GM23338 (cell line): ENCODE results near the gene ZNF621. TPM values are rescaled to one million over a fixed set of nuclear protein-coding genes. Genes with fewer than 3 reads are reported as not detected.

Experiments
- ATAC-seq: fragments of 200-7000 bp; cut with Tn5 transposase; 3 replicates; pipeline ENCODE4 v1.9.1; 2020
- DNase-seq: peaks from one replicate; pipeline ENCODE4 v3.0.0-alpha.2; 2015; ENCODE audit warnings: low spot score
- H2AFZ ChIP-seq: fragments of 200-600 bp; sonication (generic); 2 replicates; pipeline ENCODE4 v1.8.0; 2016; ENCODE audit warnings: antibody characterized with exemption, mild to moderate bottlenecking, moderate library complexity
- H3F3A ChIP-seq: fragments of 200-600 bp; sonication (generic); replicated peaks from 2 replicates; pipeline ENCODE4 v1.8.0; 2017; ENCODE audit warnings: antibody characterized with exemption, mixed run types, low read depth
- H3K27ac ChIP-seq: fragments of 200-600 bp; sonication (generic); 2 replicates; pipeline ENCODE4 v1.6.1; 2016; ENCODE audit warnings: low read depth
- H3K27me3 ChIP-seq: fragments of 200-600 bp; sonication (generic); 2 replicates; pipeline ENCODE4 v1.8.0; 2016; ENCODE audit warnings: mild to moderate bottlenecking, mixed run types, moderate library complexity; ENCODE audit not compliant: insufficient read depth
- H3K36me3 ChIP-seq: fragments of 200-600 bp; sonication (generic); 2 replicates; pipeline ENCODE4 v1.8.0; 2016; ENCODE audit warnings: mild to moderate bottlenecking; ENCODE audit not compliant: insufficient read depth
- H3K4me1 ChIP-seq: fragments of 200-600 bp; sonication (generic); 2 replicates; pipeline ENCODE4 v1.8.0; 2016; ENCODE audit warnings: mild to moderate bottlenecking, moderate library complexity; ENCODE audit not compliant: insufficient read depth
- H3K4me2 ChIP-seq: fragments of 200-600 bp; sonication (generic); 2 replicates; pipeline ENCODE4 v1.7.1; 2017; ENCODE audit warnings: mixed run types
- H3K4me3 ChIP-seq: fragments of 200-600 bp; sonication (generic); 2 replicates; pipeline ENCODE4 v1.6.1; 2016; ENCODE audit warnings: mixed run types
- H3K79me2 ChIP-seq: fragments of 200-600 bp; sonication (generic); replicated peaks from 2 replicates; pipeline ENCODE4 v1.8.0; 2017; ENCODE audit warnings: mild to moderate bottlenecking; ENCODE audit not compliant: insufficient read depth
- H3K9me2 ChIP-seq: fragments of 200-600 bp; sonication (generic); 2 replicates; pipeline ENCODE4 v1.8.0; 2017; ENCODE audit not compliant: insufficient read depth
- H4K20me1 ChIP-seq: fragments of 200-600 bp; sonication (generic); replicated peaks from 2 replicates; pipeline ENCODE4 v1.8.0; 2017; ENCODE audit warnings: mild to moderate bottlenecking; ENCODE audit not compliant: insufficient read depth
- H3K27ac Mint-ChIP-seq: 2 replicates; pipeline ENCODE4 v1.8.0; 2020; ENCODE audit warnings: inconsistent platforms, mild to moderate bottlenecking, moderate library complexity, mixed read lengths
- H3K27me3 Mint-ChIP-seq: 3 replicates; pipeline ENCODE4 v1.8.0; 2022; ENCODE audit warnings: low read depth, mild to moderate bottlenecking, moderate library complexity, mixed read lengths, inconsistent platforms; ENCODE audit not compliant: insufficient read depth, poor library complexity
- H3K36me3 Mint-ChIP-seq: 3 replicates; pipeline ENCODE4 v1.8.0; 2021; ENCODE audit warnings: low read depth, mild to moderate bottlenecking, inconsistent platforms, moderate library complexity, mixed read lengths
- H3K4me1 Mint-ChIP-seq: 3 replicates; pipeline ENCODE4 v1.8.0; 2020; ENCODE audit warnings: mild to moderate bottlenecking, inconsistent platforms, mixed read lengths
- H3K4me3 Mint-ChIP-seq: 3 replicates; pipeline ENCODE4 v1.8.0; 2021; ENCODE audit warnings: moderate library complexity, mild to moderate bottlenecking, inconsistent platforms, mixed read lengths
- H3K9me3 Mint-ChIP-seq: 3 replicates; pipeline ENCODE4 v1.8.0; 2020; ENCODE audit warnings: moderate library complexity, mild to moderate bottlenecking, inconsistent platforms, mixed read lengths
- CREB1 ChIP-seq: fragments of 250-450 bp; sonication (Bioruptor Pico); IDR thresholded peaks from 2 replicates; pipeline ENCODE4 v1.5.0; 2020; ENCODE audit warnings: low read depth, mild to moderate bottlenecking, moderate library complexity
- EZH2 ChIP-seq: fragments of 200-600 bp; sonication (generic); IDR thresholded peaks from one replicate; pipeline ENCODE4 v1.8.0; 2017; ENCODE audit warnings: antibody characterized with exemption, mild to moderate bottlenecking, low read depth; ENCODE audit not compliant: unreplicated experiment
- EZH2phosphoT487 ChIP-seq: fragments of 200-600 bp; sonication (generic); IDR thresholded peaks from one replicate; pipeline ENCODE4 v1.8.1; 2018; ENCODE audit warnings: antibody characterized with exemption; ENCODE audit not compliant: unreplicated experiment
- JUNB ChIP-seq: IDR thresholded peaks from one replicate; pipeline ENCODE4 v1.6.1; 2016; ENCODE audit warnings: antibody characterized with exemption; ENCODE audit not compliant: unreplicated experiment
- NANOG ChIP-seq: IDR thresholded peaks from 2 replicates; pipeline ENCODE4 v1.6.1; 2016; ENCODE audit warnings: antibody characterized with exemption, borderline replicate concordance
- POLR2AphosphoS5 ChIP-seq: IDR thresholded peaks from 2 replicates; pipeline ENCODE4 v1.6.1; 2016; ENCODE audit warnings: antibody characterized with exemption, low read depth
- ZNF114 ChIP-seq: fragments of 250-450 bp; sonication (Bioruptor Pico); IDR thresholded peaks from 2 replicates; pipeline ENCODE4 v1.5.0; 2020; ENCODE audit warnings: mild to moderate bottlenecking, moderate library complexity
- ZNF331 ChIP-seq: fragments of 250-450 bp; sonication (Bioruptor Pico); IDR thresholded peaks from 2 replicates; pipeline ENCODE4 v1.5.0; 2020; ENCODE audit warnings: low read depth, mild to moderate bottlenecking, moderate library complexity
- polyA plus RNA-seq: library from polyadenylated mRNA; unstranded; fragments of >200 nt; fragmentation: Nextera tagmentation; extraction: Ambion mirVana; gene quantifications from 2 replicates; pipeline ENCODE4 v1.2.1, GENCODE V29; 2016
- total RNA-seq: library from RNA; depleted of rRNA; stranded (reverse); fragments of >200 nt; shearing (Covaris generic); gene quantifications from 2 replicates; pipeline ENCODE4 v1.2.3, GENCODE V29; 2014
- TF ChIP-seq, protein P1 (sequence below), 2 experiments: fragments of 200-600 bp in 1 of 2; sonication (generic) in 1 of 2; conservative IDR thresholded peaks; 2 replicates each; pipeline versions ENCODE4 v1.5.1 to v1.6.1; 2016 to 2017; ENCODE audit warnings: antibody characterized with exemption in 2 of 2, low read depth in 2 of 2, mild to moderate bottlenecking in 2 of 2, moderate library complexity in 1 of 2
- TF ChIP-seq, protein P2 (sequence below): IDR thresholded peaks from one replicate; pipeline ENCODE4 v1.6.1; 2018; ENCODE audit warnings: antibody characterized with exemption; ENCODE audit not compliant: unreplicated experiment
- TF ChIP-seq, protein P3 (sequence below): fragments of 250-450 bp; sonication (Bioruptor Pico); IDR thresholded peaks from 2 replicates; pipeline ENCODE4 v1.5.0; 2020; ENCODE audit warnings: mild to moderate bottlenecking, moderate library complexity

ZNF621 gene
- total and polyA plus RNA-seq, 2 experiments from 2014 or later: 6.3 to 12.1 TPM

DNA sequence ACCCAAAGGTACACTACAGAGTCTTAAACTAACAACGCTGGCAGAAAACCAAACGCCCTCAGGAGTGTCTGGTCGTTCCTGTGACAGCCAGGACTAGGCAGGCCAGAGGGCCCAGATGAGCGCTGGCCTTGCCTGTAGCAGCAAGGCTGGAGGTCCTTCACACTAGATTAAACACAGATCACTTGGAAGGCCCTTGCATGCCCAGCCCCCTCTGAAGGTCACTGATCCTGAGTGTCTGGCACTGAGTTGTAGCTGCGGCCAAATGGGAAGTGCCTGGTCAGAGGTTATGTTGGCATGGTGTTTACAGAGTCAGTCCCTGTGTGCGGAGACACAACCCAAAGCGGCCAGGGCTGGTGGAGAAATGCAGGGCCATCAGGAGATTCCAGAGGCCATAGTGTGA, 58.9 kb downstream of the ZNF621 start:
- ATAC-seq: no peak
- no peak overlapping the region for H2AFZ ChIP-seq

More for the DNA sequence above, 58.9 kb downstream of the ZNF621 start:
- TF ChIP-seq POLR2AphosphoS5: no peak
- TF ChIP-seq, protein P1, sequence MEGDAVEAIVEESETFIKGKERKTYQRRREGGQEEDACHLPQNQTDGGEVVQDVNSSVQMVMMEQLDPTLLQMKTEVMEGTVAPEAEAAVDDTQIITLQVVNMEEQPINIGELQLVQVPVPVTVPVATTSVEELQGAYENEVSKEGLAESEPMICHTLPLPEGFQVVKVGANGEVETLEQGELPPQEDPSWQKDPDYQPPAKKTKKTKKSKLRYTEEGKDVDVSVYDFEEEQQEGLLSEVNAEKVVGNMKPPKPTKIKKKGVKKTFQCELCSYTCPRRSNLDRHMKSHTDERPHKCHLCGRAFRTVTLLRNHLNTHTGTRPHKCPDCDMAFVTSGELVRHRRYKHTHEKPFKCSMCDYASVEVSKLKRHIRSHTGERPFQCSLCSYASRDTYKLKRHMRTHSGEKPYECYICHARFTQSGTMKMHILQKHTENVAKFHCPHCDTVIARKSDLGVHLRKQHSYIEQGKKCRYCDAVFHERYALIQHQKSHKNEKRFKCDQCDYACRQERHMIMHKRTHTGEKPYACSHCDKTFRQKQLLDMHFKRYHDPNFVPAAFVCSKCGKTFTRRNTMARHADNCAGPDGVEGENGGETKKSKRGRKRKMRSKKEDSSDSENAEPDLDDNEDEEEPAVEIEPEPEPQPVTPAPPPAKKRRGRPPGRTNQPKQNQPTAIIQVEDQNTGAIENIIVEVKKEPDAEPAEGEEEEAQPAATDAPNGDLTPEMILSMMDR (conservative IDR thresholded peaks at IDR 0.05; ENCODE audit: low read depth in 2 of 2): no peak
- no peak for TF ChIP-seq EZH2phosphoT487
- TF ChIP-seq, protein P2, sequence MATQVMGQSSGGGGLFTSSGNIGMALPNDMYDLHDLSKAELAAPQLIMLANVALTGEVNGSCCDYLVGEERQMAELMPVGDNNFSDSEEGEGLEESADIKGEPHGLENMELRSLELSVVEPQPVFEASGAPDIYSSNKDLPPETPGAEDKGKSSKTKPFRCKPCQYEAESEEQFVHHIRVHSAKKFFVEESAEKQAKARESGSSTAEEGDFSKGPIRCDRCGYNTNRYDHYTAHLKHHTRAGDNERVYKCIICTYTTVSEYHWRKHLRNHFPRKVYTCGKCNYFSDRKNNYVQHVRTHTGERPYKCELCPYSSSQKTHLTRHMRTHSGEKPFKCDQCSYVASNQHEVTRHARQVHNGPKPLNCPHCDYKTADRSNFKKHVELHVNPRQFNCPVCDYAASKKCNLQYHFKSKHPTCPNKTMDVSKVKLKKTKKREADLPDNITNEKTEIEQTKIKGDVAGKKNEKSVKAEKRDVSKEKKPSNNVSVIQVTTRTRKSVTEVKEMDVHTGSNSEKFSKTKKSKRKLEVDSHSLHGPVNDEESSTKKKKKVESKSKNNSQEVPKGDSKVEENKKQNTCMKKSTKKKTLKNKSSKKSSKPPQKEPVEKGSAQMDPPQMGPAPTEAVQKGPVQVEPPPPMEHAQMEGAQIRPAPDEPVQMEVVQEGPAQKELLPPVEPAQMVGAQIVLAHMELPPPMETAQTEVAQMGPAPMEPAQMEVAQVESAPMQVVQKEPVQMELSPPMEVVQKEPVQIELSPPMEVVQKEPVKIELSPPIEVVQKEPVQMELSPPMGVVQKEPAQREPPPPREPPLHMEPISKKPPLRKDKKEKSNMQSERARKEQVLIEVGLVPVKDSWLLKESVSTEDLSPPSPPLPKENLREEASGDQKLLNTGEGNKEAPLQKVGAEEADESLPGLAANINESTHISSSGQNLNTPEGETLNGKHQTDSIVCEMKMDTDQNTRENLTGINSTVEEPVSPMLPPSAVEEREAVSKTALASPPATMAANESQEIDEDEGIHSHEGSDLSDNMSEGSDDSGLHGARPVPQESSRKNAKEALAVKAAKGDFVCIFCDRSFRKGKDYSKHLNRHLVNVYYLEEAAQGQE: no peak
- TF ChIP-seq JUNB: no peak
- no peak for TF ChIP-seq NANOG
- no peak for TF ChIP-seq CREB1
- TF ChIP-seq ZNF114 (CRISPR knock-in tag): no peak
- TF ChIP-seq, protein P3, sequence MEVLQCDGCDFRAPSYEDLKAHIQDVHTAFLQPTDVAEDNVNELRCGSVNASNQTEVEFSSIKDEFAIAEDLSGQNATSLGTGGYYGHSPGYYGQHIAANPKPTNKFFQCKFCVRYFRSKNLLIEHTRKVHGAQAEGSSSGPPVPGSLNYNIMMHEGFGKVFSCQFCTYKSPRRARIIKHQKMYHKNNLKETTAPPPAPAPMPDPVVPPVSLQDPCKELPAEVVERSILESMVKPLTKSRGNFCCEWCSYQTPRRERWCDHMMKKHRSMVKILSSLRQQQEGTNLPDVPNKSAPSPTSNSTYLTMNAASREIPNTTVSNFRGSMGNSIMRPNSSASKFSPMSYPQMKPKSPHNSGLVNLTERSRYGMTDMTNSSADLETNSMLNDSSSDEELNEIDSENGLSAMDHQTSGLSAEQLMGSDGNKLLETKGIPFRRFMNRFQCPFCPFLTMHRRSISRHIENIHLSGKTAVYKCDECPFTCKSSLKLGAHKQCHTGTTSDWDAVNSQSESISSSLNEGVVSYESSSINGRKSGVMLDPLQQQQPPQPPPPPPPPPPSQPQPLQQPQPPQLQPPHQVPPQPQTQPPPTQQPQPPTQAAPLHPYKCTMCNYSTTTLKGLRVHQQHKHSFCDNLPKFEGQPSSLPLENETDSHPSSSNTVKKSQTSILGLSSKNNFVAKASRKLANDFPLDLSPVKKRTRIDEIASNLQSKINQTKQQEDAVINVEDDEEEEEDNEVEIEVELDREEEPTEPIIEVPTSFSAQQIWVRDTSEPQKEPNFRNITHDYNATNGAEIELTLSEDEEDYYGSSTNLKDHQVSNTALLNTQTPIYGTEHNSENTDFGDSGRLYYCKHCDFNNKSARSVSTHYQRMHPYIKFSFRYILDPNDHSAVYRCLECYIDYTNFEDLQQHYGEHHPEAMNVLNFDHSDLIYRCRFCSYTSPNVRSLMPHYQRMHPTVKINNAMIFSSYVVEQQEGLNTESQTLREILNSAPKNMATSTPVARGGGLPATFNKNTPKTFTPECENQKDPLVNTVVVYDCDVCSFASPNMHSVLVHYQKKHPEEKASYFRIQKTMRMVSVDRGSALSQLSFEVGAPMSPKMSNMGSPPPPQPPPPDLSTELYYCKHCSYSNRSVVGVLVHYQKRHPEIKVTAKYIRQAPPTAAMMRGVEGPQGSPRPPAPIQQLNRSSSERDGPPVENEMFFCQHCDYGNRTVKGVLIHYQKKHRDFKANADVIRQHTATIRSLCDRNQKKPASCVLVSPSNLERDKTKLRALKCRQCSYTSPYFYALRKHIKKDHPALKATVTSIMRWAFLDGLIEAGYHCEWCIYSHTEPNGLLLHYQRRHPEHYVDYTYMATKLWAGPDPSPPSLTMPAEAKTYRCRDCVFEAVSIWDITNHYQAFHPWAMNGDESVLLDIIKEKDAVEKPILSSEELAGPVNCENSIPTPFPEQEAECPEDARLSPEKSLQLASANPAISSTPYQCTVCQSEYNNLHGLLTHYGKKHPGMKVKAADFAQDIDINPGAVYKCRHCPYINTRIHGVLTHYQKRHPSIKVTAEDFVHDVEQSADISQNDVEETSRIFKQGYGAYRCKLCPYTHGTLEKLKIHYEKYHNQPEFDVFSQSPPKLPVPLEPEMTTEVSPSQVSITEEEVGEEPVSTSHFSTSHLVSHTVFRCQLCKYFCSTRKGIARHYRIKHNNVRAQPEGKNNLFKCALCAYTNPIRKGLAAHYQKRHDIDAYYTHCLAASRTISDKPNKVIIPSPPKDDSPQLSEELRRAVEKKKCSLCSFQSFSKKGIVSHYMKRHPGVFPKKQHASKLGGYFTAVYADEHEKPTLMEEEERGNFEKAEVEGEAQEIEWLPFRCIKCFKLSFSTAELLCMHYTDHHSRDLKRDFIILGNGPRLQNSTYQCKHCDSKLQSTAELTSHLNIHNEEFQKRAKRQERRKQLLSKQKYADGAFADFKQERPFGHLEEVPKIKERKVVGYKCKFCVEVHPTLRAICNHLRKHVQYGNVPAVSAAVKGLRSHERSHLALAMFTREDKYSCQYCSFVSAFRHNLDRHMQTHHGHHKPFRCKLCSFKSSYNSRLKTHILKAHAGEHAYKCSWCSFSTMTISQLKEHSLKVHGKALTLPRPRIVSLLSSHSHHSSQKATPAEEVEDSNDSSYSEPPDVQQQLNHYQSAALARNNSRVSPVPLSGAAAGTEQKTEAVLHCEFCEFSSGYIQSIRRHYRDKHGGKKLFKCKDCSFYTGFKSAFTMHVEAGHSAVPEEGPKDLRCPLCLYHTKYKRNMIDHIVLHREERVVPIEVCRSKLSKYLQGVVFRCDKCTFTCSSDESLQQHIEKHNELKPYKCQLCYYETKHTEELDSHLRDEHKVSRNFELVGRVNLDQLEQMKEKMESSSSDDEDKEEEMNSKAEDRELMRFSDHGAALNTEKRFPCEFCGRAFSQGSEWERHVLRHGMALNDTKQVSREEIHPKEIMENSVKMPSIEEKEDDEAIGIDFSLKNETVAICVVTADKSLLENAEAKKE (CRISPR knock-in tag): no peak
- no peak for TF ChIP-seq EZH2
- TF ChIP-seq ZNF331 (CRISPR knock-in tag): no peak
- Histone ChIP-seq H3K79me2 (no peaks in the 10 kb centered on the region), H3K4me3 (no peak overlapping the region), H3F3A (no peaks in the 10 kb centered on the region), H3K9me2 (no peaks in the 10 kb centered on the region), H3K4me2 (no peak overlapping the region), H4K20me1 (no peaks in the 10 kb centered on the region), H3K36me3 (no peaks in the 10 kb centered on the region), H3K27ac (no peak overlapping the region), H3K4me1 (peaks cover 18% of the 10 kb centered on the region), H3K27me3 (0 out of 2 replicates have a peak, but pooled peaks cover 4% of the 10 kb centered on the region)
- DNase-seq: no peak
- Mint-ChIP-seq H3K27ac (no peak overlapping the region), H3K4me1 (peaks cover 22% of the 10 kb centered on the region), H3K36me3 (no peaks in the 10 kb centered on the region), H3K4me3 (no peak overlapping the region), H3K9me3 (no peaks in the 10 kb centered on the region), H3K27me3 (peaks cover 13% of the 10 kb centered on the region)
